ENCODE data around the gene ATP5PO.

ATP5PO gene

DNA sequence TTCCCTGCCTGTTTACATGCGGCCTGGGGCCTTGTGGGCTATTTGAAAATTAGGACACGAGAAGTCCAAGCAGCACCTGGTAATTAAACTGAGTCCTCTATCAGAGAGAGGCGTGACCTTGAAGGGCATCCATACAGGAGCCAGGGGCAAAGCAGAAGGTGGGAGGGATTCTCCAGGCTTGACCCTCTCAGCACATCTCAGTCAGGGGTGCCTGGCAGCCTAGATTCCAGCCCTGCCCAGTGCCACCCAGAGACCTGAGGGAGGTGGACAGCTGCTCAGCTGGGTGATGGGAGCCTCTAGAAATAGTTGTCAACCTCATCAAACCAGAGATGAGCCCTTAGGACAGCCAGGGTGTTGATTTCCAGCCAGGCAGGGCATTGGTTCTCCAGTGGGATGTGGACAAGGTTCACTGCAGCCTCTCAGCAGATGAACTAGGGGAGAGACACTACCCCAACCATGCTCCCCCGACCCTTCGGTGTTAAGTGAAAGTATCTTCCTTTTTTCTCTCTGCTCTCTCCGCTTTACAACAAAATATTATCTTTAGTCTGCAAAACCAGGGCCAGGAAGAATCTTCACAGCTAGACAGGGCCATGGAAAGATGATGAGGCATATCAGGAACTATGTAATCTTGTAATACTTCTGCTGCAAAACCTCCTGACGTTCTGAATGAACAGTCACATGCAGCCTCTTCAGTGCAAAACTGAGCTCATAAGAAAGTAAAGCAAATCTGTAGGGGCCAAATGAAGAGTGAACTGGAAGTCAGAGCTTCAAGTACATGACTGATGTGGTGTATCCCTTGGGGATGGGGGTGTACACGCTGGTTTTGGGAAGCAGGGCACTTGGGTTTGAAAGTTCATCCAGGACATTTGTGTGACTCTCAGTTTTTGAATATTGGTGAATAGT is 35.9 kb upstream of the ATP5PO start:
- no peak for TF ChIP-seq POLR2AphosphoS5 (IDR thresholded peaks at IDR 0.05; ENCODE audit: borderline replicate concordance, low read depth, low read length)
- H3K4me3 ChIP-seq: no peak overlapping the region
- DNase-seq (ENCODE audit: low read depth, low spot score): no peak

DNA sequence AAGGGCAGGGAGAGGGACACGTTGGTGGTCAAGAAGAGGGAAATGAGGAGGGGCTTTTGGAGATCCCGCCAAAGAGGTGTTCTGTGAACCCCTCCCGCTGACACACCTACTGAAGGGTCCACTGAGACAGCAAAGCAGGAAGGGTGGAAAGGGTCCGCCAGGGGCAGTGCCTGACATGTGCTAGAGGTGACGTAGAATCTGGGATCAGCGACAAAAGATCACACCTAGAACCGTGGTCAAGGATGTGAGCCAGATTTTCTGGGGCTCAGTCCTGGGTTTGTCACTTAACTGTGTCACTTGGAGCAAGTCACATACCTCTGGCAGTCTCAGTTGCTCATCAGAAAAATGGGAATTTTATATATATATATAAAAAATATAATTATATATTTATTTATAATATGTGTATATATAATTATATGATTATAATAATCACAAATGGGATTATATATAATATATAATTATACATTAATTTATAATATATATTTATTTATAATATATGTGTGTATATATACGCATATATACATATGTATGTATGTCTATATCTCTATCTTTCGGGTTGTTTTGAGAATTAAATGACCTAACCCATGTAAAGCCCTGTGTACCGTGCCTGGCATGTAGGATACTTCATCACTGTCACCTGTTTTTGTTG is 35.0 kb upstream of the ATP5PO start:
- Histone ChIP-seq H3K36me3 (ENCODE audit: insufficient read depth, low read length) (no peaks in the 10 kb centered on the region; the same call in 1 of the 2 replicates), H3K4me3 (no peak overlapping the region), H3K27ac (no peak overlapping the region), H3K9ac (ENCODE audit: insufficient read length) (no peak overlapping the region), H3K9me3 (ENCODE audit: low read depth, low read length) (no peaks in the 10 kb centered on the region)
- no peak for TF ChIP-seq FOXP2 (optimal IDR thresholded peaks at IDR 0.05; ENCODE audit: control extremely low read depth, extremely low read length, insufficient read depth)
- TF ChIP-seq POLR2AphosphoS5 (IDR thresholded peaks at IDR 0.05; ENCODE audit: borderline replicate concordance, low read depth, low read length): no peak
- no peak for TF ChIP-seq EZH2 (IDR thresholded peaks at IDR 0.05)
- DNase-seq (ENCODE audit: low read depth, low spot score): no peak

More for the DNA sequence above, 35.9 kb upstream of the ATP5PO start:
- Histone ChIP-seq H3K36me3 (ENCODE audit: insufficient read depth, low read length) (no peaks in the 10 kb centered on the region; the same call in 1 of the 2 replicates), H3K9ac (ENCODE audit: insufficient read length) (no peak overlapping the region), H3K9me3 (ENCODE audit: low read depth, low read length) (no peaks in the 10 kb centered on the region), H3K27ac (no peak overlapping the region)

DNA sequence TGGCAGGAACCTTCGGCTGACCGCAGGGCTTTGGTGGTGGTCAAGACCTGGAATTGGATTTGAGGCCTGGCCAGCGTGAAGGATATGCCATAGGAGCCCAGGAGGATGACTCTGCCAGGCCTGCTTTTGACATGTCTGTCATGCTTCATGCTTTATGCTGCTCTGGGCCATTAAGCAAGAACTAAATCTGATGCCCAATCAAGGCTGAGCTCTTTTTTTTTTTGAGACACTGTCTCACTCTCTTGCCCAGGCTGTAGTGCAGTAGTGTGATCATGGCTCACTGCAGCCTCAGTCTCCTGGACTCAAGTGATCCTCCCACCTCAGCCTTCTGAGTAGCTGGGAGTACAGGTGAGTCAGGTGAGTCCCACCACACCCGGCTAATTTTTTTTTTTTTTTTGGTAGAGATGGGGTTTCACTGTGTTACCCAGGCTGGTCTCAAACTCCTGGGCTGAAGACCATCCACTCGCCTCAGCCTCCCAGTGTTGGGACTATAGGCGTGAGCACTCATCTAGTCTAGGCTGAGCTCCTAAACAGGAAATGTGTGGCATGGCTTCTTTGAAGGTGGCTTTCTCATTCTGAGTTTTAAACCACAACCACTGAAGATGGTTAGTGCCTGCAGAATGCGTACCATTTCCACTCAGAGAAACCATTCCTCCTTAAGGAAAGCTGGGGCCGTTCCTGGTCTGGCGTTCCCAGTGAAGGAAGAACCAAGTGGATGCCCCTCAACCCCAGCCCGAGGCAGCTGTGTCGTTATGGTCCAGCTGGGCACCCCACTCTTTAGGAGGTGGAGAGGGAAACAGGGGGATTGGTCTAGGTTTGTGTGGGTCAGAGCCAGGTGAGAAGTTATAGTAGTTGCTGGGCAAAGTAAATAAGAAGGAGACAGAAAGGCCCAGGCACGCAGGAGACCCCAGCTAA is 34.2 kb upstream of the ATP5PO start:
- H3K27ac ChIP-seq: no peak overlapping the region
- no peak for DNase-seq (ENCODE audit: low read depth, low spot score)
- H3K9ac ChIP-seq (ENCODE audit: insufficient read length): no peak overlapping the region
- TF ChIP-seq EZH2 (IDR thresholded peaks at IDR 0.05) (no peak), FOXP2 (optimal IDR thresholded peaks at IDR 0.05; ENCODE audit: control extremely low read depth, extremely low read length, insufficient read depth) (no peak), POLR2AphosphoS5 (IDR thresholded peaks at IDR 0.05; ENCODE audit: borderline replicate concordance, low read depth, low read length) (no peak)
- H3K36me3 ChIP-seq (ENCODE audit: insufficient read depth, low read length): no peaks in the 10 kb centered on the region; the same call in 1 of the 2 replicates
- no peak overlapping the region for H3K4me3 ChIP-seq
- H3K9me3 ChIP-seq (ENCODE audit: low read depth, low read length): no peaks in the 10 kb centered on the region; the same call in 1 of the 2 replicates

GRCh38 chr21:33948951-33949444 is 33.4 kb upstream of the ATP5PO start:
- Histone ChIP-seq H3K36me3 (ENCODE audit: insufficient read depth, low read length) (no peaks in the 10 kb centered on the region; the same call in none of the 2 replicates), H3K4me3 (no peak overlapping the region), H3K9me3 (ENCODE audit: low read depth, low read length) (no peaks in the 10 kb centered on the region; the same call in 1 of the 2 replicates), H3K9ac (ENCODE audit: insufficient read length) (no peak overlapping the region), H3K27ac (no peak overlapping the region)
- TF ChIP-seq FOXP2 (optimal IDR thresholded peaks at IDR 0.05; ENCODE audit: control extremely low read depth, extremely low read length, insufficient read depth) (no peak), EZH2 (IDR thresholded peaks at IDR 0.05) (no peak), POLR2AphosphoS5 (IDR thresholded peaks at IDR 0.05; ENCODE audit: borderline replicate concordance, low read depth, low read length) (no peak)
- DNase-seq (ENCODE audit: low read depth, low spot score): no peak

DNA sequence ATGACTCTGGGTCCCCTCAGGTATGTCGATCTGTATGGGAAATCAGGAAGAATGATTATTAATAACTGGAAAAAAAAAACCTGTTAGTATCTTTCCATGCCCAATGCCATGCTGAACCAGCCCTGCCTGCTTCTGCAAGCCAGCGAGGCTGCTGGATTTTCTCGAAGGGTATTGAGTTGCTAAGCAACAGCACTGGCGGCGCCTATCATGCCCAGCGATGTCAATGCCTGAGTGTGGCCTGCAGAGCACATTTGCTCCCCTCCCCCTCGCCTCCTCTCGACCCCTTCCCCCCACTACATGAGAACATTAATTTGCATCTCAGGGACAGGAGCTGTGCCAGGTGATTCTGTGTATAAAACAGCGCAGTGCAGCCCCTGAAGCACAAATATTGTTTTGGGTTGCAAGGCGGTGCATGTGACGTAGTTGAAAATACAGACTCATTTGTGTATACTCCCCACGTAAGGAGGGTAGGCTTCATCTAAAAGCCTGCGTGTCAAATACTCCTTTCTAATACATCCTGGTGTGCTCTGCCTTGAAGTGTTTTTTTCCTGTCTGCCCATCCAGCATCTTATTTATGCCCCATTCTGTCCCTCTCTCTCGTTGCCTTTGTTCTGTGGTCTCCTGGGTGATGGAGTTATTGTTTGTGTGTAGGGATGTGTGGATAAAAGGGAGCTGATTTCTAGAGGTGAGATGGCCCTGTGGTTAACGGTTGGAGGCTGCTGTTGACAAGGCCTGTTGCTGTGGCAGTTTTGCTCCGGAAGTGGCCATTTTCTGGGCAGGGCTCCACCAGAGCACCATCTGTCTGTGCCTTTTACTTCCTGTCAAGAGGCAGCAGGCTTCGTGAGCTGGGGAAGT is 32.7 kb upstream of the ATP5PO start:
- TF ChIP-seq POLR2AphosphoS5 (IDR thresholded peaks at IDR 0.05; ENCODE audit: borderline replicate concordance, low read depth, low read length): no peak
- peaks cover 4% of the 10 kb centered on the region for H3K36me3 ChIP-seq (ENCODE audit: insufficient read depth, low read length)
- DNase-seq (ENCODE audit: low read depth, low spot score): no peak
- no peak overlapping the region for H3K4me3 ChIP-seq
- no peaks in the 10 kb centered on the region; the same call in 1 of the 2 replicates for H3K9me3 ChIP-seq (ENCODE audit: low read depth, low read length)
- no peak overlapping the region for H3K9ac ChIP-seq (ENCODE audit: insufficient read length)
- H3K27ac ChIP-seq: no peak overlapping the region

DNA sequence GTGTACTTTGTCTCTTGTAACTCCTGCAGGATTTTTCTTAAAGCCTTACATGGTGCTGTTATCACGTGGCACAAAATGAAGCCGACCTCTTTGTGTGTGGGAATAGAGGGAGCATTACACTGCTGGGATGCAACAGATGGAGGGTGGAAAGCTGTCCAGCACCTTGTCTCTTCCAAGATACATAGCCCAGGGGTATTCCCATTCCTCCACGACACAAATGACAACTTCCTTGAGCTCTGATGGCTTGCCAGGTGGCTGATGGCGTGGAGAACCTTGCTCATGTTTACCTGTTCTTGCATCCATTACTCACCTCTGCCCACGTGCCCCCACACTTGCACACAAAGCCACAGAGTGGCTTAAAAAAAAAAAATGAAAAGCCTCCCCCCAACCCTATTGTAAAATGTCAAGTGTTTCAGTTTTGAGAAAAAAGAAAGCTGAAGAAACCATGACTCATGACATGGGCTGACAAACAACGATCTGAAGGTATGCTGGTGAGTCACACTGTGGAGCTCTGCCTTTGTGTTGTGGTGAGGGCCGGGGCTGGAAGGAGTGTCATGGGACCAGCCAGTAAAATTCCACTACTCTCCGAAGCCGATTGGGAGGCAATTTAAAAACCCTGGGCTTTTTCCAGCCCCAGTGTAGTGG is 32.0 kb upstream of the ATP5PO start:
- peaks cover 7% of the 10 kb centered on the region for H3K36me3 ChIP-seq (ENCODE audit: insufficient read depth, low read length)
- H3K9me3 ChIP-seq (ENCODE audit: low read depth, low read length): no peaks in the 10 kb centered on the region; the same call in 1 of the 2 replicates
- H3K27ac ChIP-seq: no peak overlapping the region
- DNase-seq (ENCODE audit: low read depth, low spot score): no peak
- no peak overlapping the region for H3K9ac ChIP-seq (ENCODE audit: insufficient read length)
- no peak for TF ChIP-seq FOXP2 (optimal IDR thresholded peaks at IDR 0.05; ENCODE audit: control extremely low read depth, extremely low read length, insufficient read depth)
- no peak for TF ChIP-seq EZH2 (IDR thresholded peaks at IDR 0.05)
- H3K4me3 ChIP-seq: no peak overlapping the region

- TF ChIP-seq EZH2 (IDR thresholded peaks at IDR 0.05): no peak
- TF ChIP-seq FOXP2 (optimal IDR thresholded peaks at IDR 0.05; ENCODE audit: control extremely low read depth, extremely low read length, insufficient read depth): no peak
- TF ChIP-seq POLR2AphosphoS5 (IDR thresholded peaks at IDR 0.05; ENCODE audit: borderline replicate concordance, low read depth, low read length): no peak
- H3K9me3 ChIP-seq (ENCODE audit: low read depth, low read length): no peaks in the 10 kb centered on the region; the same call in 1 of the 2 replicates
- H3K27ac ChIP-seq: no peak overlapping the region
- no peak overlapping the region for H3K4me3 ChIP-seq
- peaks cover 7% of the 10 kb centered on the region for H3K36me3 ChIP-seq (ENCODE audit: insufficient read depth, low read length)
- H3K9ac ChIP-seq (ENCODE audit: insufficient read length): no peak overlapping the region
- DNase-seq (ENCODE audit: low read depth, low spot score): no peak
Measured at GRCh38 chr21:33945652-33946270, 30.2 kb upstream of the ATP5PO start.
